Hindlimb muscle (tissue), 1 donor: ENCODE results near the gene STARD4. TPM values are rescaled to one million over a fixed set of nuclear protein-coding genes. Genes with fewer than 3 reads are reported as not detected.

Experiments used
- DNase-seq: peaks from one replicate; pipeline ENCODE4 v3.0.0-alpha.2; 2013
- polyA plus RNA-seq: library from polyadenylated mRNA; unstranded; fragments of 120-200 nt; gene quantifications from one replicate; pipeline ENCODE4 v1.2.1, GENCODE V29; 2013; ENCODE audit not compliant: insufficient read length

Gene STARD4, protein sequence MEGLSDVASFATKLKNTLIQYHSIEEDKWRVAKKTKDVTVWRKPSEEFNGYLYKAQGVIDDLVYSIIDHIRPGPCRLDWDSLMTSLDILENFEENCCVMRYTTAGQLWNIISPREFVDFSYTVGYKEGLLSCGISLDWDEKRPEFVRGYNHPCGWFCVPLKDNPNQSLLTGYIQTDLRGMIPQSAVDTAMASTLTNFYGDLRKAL
- 6.9 TPM for polyA plus RNA-seq

DNA sequence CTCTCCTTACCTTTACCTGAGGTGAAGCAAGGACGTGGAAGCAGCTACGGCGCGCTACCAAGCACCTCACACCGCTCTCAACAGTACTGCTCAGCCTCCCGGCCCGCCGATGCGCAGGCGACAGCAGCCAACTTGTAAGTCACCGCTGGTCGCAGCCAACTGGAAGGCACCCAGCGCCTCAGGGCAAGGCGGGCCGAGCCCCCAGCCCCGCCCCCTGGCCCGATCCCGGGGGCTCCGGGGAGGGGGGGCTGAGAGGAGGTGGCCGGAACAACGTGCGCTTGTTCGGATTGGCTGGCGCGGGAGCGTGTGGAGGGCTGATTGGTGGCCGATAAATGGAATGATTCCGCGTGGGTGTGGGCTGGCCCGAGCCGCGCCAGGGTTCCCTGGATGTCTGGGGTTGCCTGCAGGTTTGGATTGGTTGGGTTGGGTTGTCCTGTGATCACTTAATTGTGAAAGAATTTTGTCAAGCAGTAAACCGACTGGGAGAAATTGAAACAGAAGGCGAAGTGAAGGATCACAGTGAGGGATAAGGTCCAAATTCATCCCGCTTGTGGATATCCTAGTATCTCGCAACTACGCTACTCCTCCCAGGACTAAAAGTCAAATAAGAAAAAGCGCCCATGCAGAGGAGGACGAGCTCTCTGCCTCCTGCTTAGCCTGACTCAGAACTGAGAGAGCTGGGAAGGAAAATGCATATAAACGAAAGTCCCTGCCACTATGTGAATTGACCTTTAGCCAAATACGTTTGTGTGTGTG is at the start of gene STARD4:
STARD4 (minus strand) TSS at position 161 of the 756 bp plus-strand sequence. CDS start 5,102 bp downstream, outside the sequence.
- peak; percentile 95 for DNase-seq

DNA sequence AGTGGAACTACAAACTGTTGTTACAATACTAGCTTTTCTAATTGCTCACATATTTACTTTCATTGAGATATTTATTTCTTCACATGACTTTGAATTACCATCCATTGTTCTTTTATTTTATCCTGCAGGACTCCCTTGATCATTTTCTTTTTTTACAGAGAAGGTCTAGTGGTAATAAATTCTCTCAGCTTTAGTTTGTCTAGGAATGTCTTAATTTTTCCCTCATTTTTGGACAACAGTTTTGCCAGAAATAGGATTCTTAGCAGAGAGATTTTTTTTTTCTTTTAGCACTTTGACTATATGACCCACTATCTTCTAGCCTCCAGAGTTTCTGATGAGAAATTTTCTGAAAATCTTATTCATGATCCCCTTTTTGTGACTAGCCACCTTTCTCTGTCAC is 47.3 kb upstream of the STARD4 start:
- DNase-seq, result no peak

DNA sequence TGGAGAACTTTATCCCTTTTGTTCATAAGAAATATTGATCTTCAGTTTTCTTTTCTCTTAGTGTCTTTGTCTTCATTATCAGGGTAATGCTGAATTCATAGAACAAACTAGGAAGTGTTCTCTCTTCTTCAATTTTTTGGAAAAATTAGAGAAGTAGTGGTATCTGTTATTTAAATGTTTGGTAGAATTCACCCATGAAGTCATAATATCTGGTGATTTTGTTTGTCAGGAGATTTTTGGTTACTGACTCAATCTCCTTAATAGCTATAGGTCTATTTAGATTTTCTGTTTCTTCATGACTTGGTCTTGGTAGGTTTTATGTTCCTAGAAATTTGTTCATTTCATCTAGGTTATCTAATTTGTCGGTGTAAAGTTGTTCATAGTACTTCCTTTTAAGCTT is 45.4 kb upstream of the STARD4 start:
- no peak for DNase-seq

DNA sequence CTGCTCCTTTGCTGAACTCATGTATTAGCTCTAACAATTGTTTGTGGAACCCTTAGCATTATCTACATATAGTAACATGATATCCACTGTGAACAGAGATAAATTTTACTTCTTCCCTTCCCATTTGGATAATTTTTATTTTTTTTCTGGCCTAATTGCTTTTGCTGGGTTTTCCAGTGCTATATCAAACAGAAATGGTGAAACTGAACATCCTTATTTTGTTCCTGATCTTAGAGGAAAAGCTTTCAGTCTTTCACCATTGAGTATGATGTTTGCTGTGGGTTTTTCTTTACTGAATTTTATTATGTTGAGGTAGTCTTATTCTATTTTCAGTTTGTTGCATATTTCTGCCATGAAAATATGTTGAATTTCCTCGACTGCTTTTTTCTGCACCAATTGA is 44.8 kb upstream of the STARD4 start:
- DNase-seq, result no peak

DNA sequence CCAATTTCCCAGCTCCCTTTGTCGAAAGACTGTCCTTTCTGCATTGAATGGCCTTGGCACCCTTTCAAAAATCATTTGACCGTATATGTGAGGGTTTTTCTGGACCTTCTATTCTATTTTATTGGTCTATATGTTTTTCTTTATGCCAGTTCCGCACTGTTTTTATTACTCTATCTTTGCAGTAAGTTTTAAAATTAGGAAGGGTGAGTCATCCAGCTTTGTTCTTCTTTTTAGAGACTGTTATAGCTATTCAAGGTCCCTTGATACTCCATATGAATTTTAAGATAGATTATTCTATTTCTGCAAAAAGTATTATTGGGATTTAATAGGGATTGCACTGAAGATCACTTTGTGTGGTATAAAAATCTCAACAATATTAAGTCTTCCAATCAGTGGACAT is 44.2 kb upstream of the STARD4 start:
- no peak for DNase-seq

DNA sequence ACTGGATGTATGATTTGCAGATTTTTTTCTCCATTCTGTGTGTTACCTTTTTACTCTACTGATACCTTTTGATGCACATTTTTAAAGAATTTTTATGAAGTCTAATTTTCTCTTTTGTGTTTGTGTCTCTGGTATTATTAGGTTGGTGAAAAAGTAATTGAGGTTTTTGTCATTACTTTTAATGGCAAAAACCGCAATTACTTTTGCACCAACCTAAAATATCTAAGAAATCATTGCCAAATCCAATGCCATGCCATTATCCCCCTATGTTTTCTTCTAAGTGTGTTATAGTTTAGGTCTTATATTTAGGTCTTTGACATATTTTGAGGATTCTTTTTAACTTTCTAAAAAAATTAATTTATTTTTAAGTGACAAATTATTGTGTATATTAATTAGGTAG is 43.4 kb upstream of the STARD4 start:
- no peak for DNase-seq

DNA sequence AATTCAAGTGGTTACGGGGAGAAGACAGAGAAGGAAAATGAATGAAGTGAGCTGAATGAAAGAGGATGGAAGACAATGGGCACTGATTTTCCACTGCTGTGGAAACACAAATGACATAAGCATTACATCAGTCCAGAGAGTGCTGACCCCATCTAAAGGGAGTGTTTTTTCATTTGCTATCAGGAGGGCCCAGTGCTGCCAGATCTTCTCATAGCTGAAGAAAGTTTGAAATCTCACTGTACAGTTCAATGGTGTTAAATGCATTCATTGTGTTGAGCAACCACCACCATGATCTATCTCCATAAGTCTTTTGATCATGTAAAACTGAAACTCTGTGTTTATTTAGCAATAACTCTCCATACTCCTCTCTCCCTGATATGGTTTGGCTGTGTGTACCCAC is 41.5 kb upstream of the STARD4 start:
- no peak for DNase-seq

DNA sequence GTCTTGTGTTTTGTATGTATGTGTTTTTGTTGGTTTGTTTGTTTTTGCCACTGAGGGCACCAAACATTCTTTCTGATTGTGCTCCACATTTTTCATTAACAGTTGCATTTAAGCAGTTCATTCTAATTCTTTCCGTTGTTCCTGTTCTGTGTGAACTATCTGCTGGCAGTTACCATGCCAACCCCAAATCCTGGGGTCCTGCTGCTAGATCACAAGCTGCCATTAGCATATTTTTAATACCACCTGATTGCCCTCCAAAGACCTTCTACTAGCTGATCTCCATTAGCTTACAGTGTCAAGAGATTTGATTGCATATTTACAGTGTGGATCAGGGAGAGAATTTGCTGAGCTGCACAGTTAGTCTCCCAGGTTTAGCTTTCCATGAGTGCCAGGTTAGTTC is 40.6 kb upstream of the STARD4 start:
- no peak for DNase-seq

DNA sequence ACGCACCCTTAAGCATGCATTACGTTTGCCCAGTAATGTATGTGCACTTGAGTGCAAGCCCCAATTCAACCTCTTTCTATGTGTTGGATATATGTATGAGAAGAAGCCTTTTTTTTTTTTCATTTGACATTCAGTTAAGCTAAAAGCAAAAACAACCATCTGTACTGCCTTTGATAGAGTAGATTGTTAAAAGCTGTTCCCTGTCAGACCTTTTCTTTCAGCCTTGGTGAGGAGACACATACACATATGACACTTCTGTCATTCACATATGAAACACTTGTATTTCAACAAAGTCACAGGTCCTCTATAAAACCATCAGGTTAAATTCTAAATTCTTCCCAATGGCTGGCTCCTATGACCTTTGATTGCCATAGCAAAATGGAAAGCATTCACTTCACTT is 40.2 kb upstream of the STARD4 start:
- DNase-seq, result no peak

DNA sequence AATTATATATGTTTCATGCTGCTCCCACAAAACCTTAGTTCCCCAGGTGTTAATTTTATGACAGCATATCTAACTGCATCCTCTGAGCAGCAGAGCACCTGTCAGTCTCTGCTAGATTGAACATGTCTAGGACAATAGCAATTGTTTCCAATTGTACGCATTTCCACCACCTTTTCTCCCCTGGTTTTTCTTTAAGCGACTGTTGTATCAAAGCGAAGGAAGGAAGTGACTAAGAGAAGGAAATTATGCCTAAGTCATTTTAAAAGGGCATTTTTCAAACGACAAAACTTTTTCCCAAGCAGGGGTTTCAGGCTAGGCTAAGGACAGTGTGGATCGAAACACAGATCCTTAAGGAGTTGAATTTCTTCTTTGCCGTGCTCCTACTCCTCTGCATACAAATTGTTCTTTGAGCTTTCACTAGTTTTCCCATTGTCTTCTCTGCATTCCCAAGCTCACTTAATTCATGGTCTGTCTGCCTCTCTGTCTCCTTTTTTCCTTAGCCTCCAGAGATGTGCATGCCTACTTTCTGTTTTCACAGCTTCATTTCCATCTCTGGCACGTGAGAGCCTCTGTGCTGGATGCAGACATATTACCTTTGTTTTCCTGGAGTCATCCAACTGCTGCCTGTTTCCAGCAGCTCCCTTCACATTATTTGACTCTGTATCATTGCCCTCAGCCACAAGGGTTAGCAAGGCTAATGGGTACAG is 39.4 kb upstream of the STARD4 start:
- no peak for DNase-seq

DNA sequence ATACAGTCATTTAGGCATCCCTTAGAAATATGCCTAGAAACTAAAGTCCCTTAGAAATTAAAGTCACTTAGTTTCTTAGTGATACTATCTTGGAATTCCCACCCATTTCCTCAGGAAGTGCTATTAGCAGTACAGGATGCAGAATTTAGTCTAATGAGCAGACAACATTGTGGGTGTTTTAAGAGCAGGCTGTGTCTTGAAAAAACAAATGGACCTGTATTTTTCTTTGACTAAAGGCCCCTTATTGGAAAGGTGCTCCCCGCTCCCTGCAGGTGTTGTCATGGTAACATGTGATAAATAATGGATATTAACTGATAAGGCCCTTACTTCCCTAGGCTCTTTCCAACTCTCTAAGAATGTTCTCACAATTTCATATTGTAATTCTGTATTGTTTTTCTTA is 38.8 kb upstream of the STARD4 start:
- DNase-seq, result no peak

DNA sequence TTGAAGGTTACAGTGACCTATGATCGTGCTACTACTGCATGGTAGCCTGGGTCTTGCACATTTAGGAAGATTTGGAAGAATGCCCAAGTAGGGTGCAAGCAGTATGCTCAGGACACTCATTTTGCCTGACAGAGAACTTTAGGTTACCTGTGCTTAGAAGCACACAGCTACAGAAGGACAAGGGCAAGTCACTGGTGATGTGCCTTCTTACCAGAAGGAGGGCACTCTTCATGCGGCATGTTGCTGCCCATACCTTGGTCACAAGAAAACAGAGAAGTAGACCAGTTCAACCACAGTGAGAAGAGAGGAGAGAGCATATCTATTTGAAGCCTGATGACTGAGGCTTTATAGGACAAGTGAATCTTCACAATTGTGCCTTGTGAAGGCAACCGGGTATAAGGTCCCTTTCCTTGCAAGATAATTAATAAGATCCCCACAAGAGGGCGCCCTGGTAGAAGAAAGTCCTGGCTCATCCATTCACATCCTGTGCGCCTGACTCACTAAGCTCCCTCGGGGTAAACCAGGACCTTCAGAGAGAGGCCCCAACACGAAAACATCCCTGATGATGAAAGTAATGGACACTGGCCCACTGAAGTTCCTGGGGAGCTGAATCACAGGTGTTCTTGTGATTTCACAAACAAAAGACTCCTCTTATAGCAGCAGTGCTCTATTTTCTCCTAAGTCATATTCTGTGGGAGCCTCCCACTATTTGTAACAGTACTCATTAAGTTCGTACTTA is 38.1 kb upstream of the STARD4 start:
- peak; percentile 87 for DNase-seq

DNA sequence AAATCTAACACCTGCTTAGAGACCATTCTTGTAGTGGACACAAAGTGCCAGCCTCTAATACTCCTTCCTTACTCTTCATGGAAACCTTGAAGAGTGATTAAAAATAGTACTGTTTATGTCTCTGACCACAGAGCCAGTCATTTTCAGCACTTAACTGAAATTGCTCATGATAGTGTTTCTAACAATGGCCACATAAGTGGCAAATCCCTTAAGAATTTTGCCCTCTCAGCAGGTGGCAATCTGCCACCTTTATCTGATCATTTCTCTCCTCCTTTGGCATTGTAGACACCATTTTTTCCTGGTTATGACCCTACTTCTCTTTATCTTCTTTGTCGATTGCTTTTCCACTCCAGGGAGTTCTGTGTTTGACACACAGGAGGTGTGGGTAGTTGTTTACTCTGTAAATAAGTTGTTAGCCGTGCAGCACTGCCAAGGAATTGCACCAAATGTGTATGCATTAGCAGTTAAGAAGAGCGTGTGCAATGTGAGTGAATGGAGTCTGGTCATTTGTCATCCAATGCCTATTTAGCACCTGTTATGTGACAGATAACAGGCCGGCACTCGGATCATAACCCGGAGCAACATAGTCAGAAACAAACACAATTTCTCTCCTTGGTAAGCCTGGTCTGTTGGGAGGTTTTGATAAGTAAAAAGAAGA is 36.8 kb upstream of the STARD4 start:
- no peak for DNase-seq

DNA sequence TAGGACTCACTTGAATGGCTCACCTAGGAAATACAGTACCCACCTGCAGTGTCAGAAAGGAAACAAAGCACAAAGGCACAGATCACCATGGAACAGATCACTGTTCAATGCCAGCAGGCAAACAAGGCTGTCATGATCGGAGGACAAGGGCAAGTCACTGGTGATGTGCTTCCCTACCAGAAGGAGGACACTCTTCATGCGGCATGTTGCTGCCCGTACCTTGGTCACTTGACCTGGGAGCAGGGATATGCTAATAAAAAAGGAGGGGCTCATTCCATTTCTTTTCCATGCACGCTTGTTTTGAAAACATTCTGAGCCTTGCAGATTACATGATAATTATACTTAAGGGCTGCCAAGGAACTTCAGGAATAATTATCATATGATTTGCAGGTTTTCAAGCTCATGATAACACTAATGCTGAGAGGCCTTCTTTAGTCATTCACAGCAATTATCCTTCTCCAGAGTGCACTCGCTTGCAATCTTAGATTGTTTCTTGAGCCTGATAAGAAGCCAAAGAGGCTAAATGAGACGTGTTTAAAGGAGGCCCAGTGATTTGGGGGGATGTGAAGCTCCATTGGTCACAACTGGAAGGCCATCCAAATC is 36.1 kb upstream of the STARD4 start:
- no peak for DNase-seq

DNA sequence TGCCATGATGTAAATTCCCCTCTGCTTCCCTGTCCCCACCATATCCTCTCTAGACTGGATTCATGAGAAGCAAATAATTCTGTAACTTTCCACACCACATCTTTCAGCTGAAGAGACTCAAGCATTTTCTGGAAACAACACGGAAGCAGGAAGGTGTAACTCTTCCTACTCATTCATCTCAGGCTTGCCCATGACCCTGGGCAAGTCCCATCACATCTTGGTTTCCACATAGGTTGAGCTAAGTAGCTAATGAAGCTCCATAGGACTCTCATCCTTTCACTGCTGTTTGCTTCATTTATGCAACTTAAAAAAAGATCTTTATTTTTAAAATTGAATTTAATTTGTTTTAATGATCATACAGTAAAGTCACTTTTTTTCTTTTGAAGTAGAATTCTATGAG is 32.7 kb upstream of the STARD4 start:
- DNase-seq, result no peak

DNA sequence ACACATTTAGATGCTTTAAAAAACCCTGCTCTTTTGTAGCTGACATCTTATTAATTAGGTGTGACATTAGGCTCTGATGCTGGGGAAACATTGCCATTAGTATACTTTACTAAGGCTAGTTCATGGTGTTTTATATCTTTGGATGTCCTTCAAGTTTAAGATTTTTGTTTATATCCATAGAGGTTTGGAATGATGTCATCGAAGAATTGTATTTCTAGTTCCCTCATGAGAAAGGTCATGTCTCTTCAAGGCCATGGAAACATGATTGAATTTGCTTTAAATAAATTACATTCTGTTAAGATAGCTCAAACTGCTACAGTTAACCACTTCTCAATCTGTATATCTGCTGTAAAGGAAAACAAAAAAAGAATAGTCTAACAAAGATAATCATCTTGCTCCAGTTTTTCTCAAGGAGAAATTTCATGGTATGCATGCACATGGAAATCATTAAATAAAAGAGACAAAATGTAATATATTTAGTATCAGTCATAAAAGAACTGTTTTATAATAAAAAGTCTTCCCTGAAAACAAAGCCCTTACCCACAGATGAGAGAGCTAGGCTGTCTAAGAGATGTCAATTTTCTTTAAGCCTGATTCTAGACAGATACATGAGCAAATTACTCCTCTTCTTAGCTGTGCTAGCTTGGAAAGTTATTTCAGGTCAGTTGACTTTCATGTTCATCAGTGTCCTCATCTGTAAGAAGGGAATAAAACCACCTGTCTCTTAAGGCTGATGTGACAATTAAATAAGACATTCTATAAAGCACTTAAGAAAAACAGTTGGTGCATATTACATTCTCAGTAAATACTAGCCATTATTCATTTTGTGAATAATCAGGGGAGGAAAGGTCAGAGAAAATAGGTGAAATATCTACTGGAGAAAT is 25.0 kb upstream of the STARD4 start:
- no peak for DNase-seq

DNA sequence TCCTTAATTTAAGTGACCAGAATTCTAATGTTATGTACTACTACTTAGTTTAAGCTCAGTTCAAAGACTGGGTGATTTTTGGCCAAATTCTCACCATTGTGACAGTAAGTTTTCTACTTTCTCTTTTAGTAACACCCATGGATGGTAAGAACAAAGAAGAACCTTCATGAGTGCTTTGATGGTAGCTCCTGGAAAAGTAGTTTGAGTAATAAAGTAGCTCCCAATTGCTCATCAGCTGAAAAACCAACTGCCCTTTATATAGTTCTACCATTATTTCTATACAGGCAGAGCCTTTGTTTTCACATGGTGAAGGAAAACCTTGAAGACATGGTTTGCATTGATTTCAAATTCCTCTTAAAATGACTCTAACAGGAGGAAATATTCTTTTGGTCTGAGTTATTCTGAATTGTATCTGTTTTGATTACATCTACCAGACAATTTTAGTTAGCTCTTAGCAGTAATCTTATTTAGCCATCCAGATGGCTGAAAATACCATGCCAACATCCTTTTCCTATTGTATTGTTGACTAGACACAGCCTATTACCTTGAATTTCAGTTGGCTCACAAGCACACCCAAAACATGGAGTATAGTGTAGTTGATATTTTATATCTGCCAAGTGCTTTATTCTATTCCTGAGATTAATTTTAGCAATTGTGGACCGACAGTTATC is 23.7 kb upstream of the STARD4 start:
- DNase-seq, result no peak

DNA sequence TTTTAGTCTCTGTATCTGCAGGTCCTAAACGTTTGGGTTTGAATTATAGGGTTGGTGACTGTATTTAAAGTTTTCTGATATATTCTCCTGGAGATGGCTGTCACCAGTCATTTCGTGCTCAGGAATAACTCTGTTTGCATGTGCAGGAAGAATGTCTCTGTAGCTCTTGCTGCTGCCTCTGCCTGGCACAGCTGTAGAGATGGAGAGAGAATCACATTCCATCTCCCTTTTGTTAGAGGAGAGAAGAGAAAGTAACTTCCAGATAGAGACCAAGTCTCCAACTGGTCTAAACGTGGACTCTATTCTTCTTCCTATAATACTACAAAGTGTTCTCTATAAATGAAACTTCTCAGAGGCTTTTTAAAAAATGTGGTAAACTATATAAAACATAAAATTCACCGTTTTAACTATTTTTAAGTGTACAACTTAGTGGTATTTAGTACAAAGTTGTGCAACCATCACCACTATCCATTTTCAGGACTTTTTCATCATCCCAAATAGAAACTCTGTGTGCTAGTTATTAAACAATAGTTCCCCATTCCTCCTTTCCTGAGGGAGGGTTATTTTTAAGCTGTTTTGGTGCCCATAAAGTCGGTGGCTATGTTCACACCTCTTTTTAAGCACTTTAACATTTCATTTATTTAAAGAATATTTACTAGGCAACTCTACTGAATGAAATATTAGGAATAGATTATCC is 20.7 kb upstream of the STARD4 start:
- DNase-seq, result no peak

DNA sequence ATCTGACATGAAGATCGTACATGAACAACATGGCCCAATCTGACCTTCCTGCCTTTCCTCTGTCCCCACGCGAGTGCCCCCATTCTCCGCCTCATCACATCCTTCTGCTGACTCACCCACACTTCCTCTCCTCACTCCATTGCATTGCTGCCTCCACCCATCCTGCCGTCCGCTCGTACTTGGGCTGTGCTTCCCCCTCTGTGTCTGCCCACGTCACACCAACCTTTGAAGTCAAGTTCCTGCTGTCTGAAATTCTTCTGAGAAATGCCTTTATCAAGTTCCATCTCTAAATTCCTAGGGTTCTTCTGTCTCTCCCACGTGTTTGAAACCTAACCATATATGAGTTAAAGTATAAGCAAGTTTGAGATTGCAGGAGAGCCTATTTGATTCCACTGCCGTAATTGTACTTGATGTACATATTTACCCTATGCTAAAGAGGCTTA is 18.0 kb upstream of the STARD4 start:
- DNase-seq, result no peak

DNA sequence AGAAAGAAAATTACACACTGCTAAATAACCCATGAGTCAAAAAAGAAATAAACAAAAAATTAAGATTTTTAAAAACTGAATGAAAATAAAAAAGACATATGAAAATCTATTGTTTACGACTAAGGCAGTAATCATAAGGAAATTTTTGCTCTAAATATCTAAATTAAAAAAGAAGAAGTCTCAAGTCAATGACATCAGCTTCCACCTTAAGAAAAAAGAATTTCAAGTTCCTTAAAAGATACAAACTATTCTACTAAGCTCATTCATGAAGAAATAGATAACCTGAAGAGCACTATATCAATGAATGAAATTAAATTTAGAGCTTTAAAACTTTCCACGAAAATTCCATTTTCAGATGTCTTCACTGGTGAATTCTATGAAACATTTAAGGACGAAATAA is 15.7 kb upstream of the STARD4 start:
- DNase-seq, result no peak
